GM04504 (cell line): ENCODE results near the gene PTPRN2.
"Not testable (repeated sequence)": the region's sequence is repeated elsewhere in the genome, so short reads cannot be mapped to it uniquely, and the experiment has no call there.

Experiments used
- DNase-seq: peaks from one replicate; pipeline ENCODE4 v3.0.0-alpha.2; 2012; ENCODE audit warnings: low read depth

Gene PTPRN2

GRCh38 chr7:158532093-158532627 is 55.5 kb downstream of the PTPRN2 start:
- DNase-seq: no peak

- no peak for DNase-seq
Observed at GRCh38 chr7:158531661-158532060, 56.0 kb downstream of the PTPRN2 start.

DNA sequence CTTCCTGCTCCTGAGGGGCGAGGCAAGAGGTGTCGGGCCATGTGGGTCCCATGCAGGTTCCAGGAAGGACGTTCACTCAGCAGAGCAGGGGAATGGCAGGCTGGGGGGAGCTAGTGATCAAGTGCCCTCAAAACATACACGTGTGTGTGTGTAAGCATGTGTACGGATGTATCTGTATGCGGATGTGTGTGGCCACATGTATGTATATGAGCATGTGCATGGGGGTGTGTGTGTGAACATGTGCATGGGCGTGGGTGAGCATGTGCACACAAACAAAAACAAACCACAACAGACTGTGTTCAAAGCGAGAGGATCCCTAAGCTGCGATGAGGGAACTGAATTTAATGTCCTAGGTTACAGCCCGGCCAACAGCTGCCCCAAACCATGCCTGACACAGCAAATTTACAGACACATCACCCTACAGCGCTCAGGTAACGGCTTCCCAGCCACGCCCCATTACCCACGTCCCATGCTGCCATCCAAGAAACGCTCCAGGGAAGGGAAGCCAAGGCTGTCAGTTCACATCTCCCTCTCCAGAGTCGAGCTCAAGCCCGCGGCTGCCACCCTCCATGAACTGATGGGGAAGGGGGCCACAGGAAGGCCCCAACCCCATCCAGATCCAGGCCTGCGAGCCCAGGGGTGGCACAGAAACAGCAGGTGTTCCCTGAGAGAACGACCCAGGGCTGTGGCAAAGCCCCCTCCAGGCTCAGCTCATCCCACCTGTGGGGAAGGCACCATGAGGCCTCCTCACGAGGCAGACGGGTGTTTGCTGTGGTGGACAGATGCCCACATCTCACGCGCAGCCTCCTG is 56.6 kb downstream of the PTPRN2 start:
- DNase-seq: no peak

- DNase-seq: no peak
Observed at GRCh38 chr7:158529181-158530096, 58.2 kb downstream of the PTPRN2 start.

- DNase-seq: no peak
Observed at GRCh38 chr7:158527915-158528502, 59.6 kb downstream of the PTPRN2 start.

DNA sequence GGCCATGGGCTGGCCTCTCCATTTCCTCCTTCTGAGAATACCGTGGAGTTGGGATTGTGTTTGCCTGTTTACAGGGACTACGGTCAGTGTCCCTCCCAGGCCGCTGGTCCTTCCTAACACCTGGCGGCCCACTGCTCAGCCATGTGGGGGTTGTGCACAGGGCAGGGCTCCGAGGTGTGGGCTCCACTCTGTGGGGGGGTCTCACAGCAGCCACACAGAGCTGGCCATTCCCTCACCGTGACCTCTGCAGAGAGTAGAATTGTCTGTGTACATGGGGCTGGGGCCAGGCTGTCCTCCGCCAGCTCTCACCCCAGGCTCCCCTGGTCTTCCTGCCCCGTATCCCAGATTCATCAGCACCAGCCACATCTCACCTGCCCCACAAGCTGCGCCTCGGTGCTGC is 60.1 kb downstream of the PTPRN2 start:
- DNase-seq: no peak

DNA sequence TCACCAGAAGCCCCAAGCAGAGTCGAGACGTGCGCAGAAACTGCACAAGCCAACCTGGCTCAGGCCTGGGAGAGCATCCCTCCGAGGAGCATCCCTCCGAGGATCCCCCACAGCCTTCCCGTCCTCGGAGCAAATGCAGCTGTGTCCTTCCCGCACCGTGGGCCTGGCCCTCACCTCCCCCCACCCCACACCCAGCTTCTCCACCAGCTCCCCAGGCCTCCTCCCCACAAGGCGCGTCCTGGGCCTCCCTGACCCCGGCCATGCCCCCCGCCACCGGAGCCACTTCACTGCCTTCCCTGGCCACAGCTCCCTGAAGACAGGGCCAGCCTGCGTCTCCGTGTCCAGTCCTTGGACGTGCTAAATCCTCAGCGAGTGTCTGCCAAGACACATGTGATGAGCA is 60.6 kb downstream of the PTPRN2 start:
- no peak for DNase-seq

- no peak for DNase-seq
Observed at GRCh38 chr7:158526531-158526930, 61.1 kb downstream of the PTPRN2 start.

GRCh38 chr7:158525648-158526484 is 61.8 kb downstream of the PTPRN2 start:
- DNase-seq: no peak

DNA sequence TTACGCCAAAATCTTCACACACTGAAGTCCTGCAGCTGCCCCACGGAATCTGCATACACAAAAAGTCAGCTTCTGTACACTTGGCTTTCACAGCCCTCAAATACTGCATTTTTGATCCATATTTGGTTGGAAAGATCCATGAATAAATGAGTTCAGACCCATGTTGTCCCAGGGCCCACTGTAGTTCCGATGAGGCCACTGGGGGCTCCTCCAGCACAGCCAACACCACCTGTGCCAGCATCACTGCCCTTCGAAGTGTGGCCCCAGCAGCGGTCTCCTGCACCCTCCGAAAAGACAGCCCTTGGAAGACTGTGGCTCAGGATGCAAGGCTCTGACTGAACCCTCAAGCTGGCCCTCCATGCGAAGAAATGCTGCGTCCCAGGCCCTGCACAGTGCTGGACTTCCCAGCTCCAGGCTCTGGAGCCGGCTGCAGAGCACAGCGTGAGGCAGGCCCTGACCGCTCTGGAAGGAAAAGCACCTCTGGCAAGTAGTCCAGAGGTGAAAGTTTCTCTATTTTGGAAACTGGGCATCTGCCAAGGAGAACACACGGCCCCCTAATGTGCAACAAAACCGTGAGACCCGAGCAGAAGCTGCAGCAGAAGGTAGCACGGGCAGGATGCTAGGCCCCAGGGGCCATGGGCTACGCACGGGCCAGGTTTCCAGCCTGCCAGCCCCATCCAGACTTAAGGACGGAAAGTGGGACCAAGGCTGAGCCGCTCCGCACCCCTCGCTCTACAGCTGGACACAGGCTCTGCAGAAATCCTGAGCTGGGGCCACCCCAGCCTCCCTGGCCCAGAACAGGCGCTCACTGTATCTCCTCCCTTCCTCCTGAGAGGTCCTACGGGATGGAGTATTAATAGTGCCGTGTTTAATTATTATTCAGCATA is 62.6 kb downstream of the PTPRN2 start:
- DNase-seq: no peak

- DNase-seq: not testable (repeated sequence)
Observed at GRCh38 chr7:158524286-158524685, 63.3 kb downstream of the PTPRN2 start.

DNA sequence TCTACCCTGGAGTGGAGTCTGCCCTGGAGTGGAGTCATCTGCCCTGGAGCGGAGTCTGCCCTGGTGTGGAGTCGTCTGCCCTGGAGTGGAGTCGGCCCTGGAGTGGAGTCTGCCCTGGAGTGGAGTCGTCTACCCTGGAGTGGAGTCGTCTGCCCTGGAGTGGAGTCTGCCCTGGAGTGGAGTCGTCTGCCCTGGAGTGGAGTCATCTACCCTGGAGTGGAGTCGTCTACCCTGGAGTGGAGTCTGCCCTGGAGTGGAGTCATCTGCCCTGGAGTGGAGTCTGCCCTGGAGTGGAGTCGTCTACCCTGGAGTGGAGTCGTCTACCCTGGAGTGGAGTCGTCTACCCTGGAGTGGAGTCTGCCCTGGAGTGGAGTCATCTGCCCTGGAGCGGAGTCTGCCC is 63.7 kb downstream of the PTPRN2 start:
- not testable (repeated sequence) for DNase-seq

DNA sequence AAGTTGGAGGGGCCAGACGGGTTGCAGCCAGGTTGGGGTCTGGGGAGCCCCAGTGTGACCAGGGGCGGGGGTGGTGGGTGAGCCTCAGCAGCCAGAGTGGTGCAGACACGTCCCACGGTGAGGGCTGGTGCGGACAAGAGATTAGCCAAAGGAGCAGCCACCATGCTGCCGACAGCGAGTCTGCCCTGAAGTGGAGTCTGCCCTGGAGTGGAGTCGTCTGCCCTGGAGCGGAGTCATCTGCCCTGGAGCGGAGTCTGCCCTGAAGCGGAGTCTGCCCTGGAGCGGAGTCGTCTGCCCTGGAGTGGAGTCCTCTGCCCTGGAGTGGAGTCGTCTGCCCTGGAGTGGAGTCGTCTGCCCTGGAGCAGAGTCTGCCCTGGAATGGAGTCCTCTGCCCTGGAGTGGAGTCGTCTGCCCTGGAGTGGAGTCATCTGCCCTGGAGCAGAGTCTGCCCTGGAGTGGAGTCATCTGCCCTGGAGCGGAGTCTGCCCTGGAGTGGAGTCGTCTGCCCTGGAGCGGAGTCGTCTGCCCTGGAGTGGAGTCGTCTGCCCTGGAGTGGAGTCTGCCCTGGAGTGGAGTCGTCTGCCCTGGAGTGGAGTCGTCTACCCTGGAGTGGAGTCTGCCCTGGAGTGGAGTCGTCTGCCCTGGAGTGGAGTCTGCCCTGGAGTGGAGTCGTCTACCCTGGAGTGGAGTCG is 64.3 kb downstream of the PTPRN2 start:
- DNase-seq: not testable (repeated sequence)

- not testable (repeated sequence) for DNase-seq
Observed at GRCh38 chr7:158521795-158522194, 65.8 kb downstream of the PTPRN2 start.

- no peak for DNase-seq
Observed at GRCh38 chr7:158520825-158521224, 66.8 kb downstream of the PTPRN2 start.

- DNase-seq: no peak
Observed at GRCh38 chr7:158519633-158520174, 67.9 kb downstream of the PTPRN2 start.

GRCh38 chr7:158518980-158519632 is 68.5 kb downstream of the PTPRN2 start:
- no peak for DNase-seq

- DNase-seq: no peak
Observed at GRCh38 chr7:158517571-158517970, 70.1 kb downstream of the PTPRN2 start.

DNA sequence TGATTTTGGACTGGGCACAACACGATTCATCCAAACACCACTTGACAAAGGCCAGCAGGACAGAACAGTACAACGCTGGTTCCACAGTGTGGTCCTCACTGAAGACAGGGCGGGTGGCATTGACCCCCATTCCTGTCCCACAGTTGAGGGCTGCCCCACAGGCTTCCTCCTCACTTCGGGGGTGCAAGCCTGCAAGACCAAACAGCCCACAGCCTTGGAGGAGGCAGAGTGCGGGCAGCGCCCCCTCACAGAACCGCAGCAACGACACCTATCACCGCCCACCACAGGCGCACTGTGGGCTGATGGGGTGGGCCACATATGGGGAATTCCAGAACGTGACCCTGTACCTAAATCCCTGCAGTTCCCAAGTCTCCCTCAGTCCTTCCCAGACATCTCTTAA is 70.6 kb downstream of the PTPRN2 start:
- DNase-seq: no peak
